HepG2 (cell line): Measurements from ENCODE around the gene MAP7D3. TPM values are rescaled to one million over a fixed set of nuclear protein-coding genes. Genes with fewer than 3 reads are reported as not detected.

Source experiments
- ATAC-seq: fragments of 200-7000 bp; cut with Tn5 transposase; 3 replicates; pipeline ENCODE4 v1.9.1; 2020; ENCODE audit warnings: mild to moderate bottlenecking, moderate library complexity
- BruUV-seq: library from RNA; stranded (reverse); fragments of 400-500 nt; replicated peaks from 2 replicates; lab custom pipeline; 2021; lab: Mats Ljungman, UMichigan
- CTCF ChIA-PET: fragments of 300-600 bp; formaldehyde crosslinking; extraction: SDS; loops from one replicate; lab custom pipeline; 2021; ENCODE audit warnings: low total read pairs, inconsistent platforms, low intra/inter-chr PET ratio; lab: Yijun Ruan, JAX
- POLR2A ChIA-PET: fragments of 350-600 bp; sonication (Branson Sonifier 250); formaldehyde crosslinking; loops from one replicate; lab custom pipeline; 2020; ENCODE audit warnings: antibody characterized with exemption, inconsistent platforms; lab: Yijun Ruan, JAX
- DNase-seq: peaks from one replicate; pipeline ENCODE4 v3.0.0-alpha.2; 2015; ENCODE audit warnings: low spot score
- FAIRE-seq: peaks from 3 replicates; lab custom pipeline; 2011; peaks lifted over from hg19 to GRCh38; lab: Jason Lieb, UNC
- H2AFZ ChIP-seq: one replicate; pipeline ENCODE4 v1.6.1; 2011; ENCODE audit warnings: low read length, inconsistent platforms
- H3K27ac ChIP-seq: fragments of 300-600 bp; 3 replicates; pipeline ENCODE4 v1.8.0; 2011; ENCODE audit warnings: mixed run types, mild to moderate bottlenecking, mixed read lengths, low read length, inconsistent platforms; ENCODE audit not compliant: insufficient read depth; ENCODE audit errors: extremely low read length
- H3K27me3 ChIP-seq, 2 experiments: fragments of 200-600 bp in 1 of 2; 2 replicates in 1 of 2; 3 replicates in 1 of 2; pipeline versions ENCODE4 v1.6.0 to v1.8.0; 2011; ENCODE audit warnings: low read length in 2 of 2, mild to moderate bottlenecking in 2 of 2, moderate library complexity in 2 of 2, inconsistent platforms in 1 of 2; ENCODE audit not compliant: insufficient read depth in 2 of 2, control insufficient read depth in 1 of 2
- H3K36me3 ChIP-seq, 2 experiments: fragments of 200-600 bp in 1 of 2; replicated peaks in 1 of 2; 2 replicates in 1 of 2; 3 replicates in 1 of 2; pipeline versions ENCODE4 v1.5.1 to v1.8.0; 2011; ENCODE audit warnings: low read length in 2 of 2, inconsistent platforms in 1 of 2; ENCODE audit not compliant: insufficient read depth in 2 of 2, control insufficient read depth in 1 of 2
- H3K4me1 ChIP-seq: 2 replicates; pipeline ENCODE4 v1.5.1; 2012; ENCODE audit warnings: low read length, inconsistent platforms; ENCODE audit not compliant: insufficient read depth
- H3K4me2 ChIP-seq: 2 replicates; pipeline ENCODE4 v1.6.0; 2011; ENCODE audit warnings: low read depth, low read length, inconsistent platforms
- H3K4me3 ChIP-seq, 3 experiments: fragments of 200-600 bp in 1 of 3; sonication (generic), shearing (Covaris generic) in 1 of 3; replicated peaks in 1 of 3; 2 replicates each; pipeline ENCODE4 v1.5.1; 2011 to 2016; ENCODE audit warnings: low read length in 3 of 3, inconsistent platforms in 2 of 3, low read depth in 2 of 3, mild to moderate bottlenecking in 2 of 3, control low read depth in 1 of 3, mixed read lengths in 1 of 3; ENCODE audit not compliant: insufficient read depth in 1 of 3
- H3K79me2 ChIP-seq: one replicate; pipeline ENCODE4 v1.6.1; 2011; ENCODE audit warnings: low read length, inconsistent platforms; ENCODE audit not compliant: insufficient read depth
- H3K9ac ChIP-seq: 2 replicates; pipeline ENCODE4 v1.6.0; 2011; ENCODE audit warnings: mild to moderate bottlenecking, low read depth, low read length, inconsistent platforms; ENCODE audit not compliant: insufficient read depth
- H3K9me3 ChIP-seq: 2 replicates; pipeline ENCODE4 v1.5.1; 2012; ENCODE audit warnings: mild to moderate bottlenecking, low read length
- H4K20me1 ChIP-seq: 2 replicates; pipeline ENCODE4 v1.6.0; 2011; ENCODE audit warnings: inconsistent platforms, mild to moderate bottlenecking, low read length, moderate library complexity; ENCODE audit not compliant: insufficient read depth
- EED ChIP-seq: sonication (generic); formaldehyde crosslinking; IDR thresholded peaks from 2 replicates; pipeline ENCODE4 v1.5.0; 2020; ENCODE audit warnings: mild to moderate bottlenecking, missing genetic modification reagents
- NR2F1 ChIP-seq, 2 experiments: fragments of 450-650 bp in 1 of 2; formaldehyde crosslinking in 1 of 2; IDR thresholded peaks; 2 replicates each; pipeline versions ENCODE4 v1.5.0 to v1.6.1; 2016 to 2020; ENCODE audit warnings: mild to moderate bottlenecking in 1 of 2, missing compliant biosample characterization in 1 of 2, missing genetic modification reagents in 1 of 2, moderate library complexity in 1 of 2
- NR2F2 ChIP-seq: IDR thresholded peaks from 2 replicates; pipeline ENCODE4 v1.6.1; 2012; ENCODE audit warnings: low read depth, inconsistent platforms, borderline replicate concordance
- TAF15 ChIP-seq: fragments of 200-400 bp; formaldehyde crosslinking; IDR thresholded peaks from one replicate; pipeline ENCODE4 v1.6.1; 2018; ENCODE audit warnings: mild to moderate bottlenecking, low read depth, low read length; ENCODE audit not compliant: poor library complexity, severe bottlenecking
- ZNF33A ChIP-seq: sonication (generic); formaldehyde crosslinking; IDR thresholded peaks from 2 replicates; pipeline ENCODE4 v1.5.1; 2020; ENCODE audit warnings: missing genetic modification reagents, mild to moderate bottlenecking, moderate library complexity, borderline replicate concordance
- ZNF441 ChIP-seq: sonication (generic); formaldehyde crosslinking; IDR thresholded peaks from 2 replicates; pipeline ENCODE4 v1.7.0; 2021; ENCODE audit warnings: missing genetic modification reagents, borderline replicate concordance
- WGBS: methylation state at CpG from one replicate; pipeline ENCODE4 v1.1.6; 2017; ENCODE audit warnings: low lambda C conversion rate; 5-methylcytosine and 5-hydroxymethylcytosine counted together
- in situ Hi-C: cut with HindIII; loops from 2 replicates; pipeline ENCODE4 v1.10.0; 2017; ENCODE audit warnings: low pct_unique_long_range_greater_than_20kb; ENCODE audit not compliant: extremely low pct_ligation_motif_present
- intact Hi-C: fragments of 100-400 bp; cut with micrococcal nuclease; formaldehyde crosslinking; loops from one replicate; pipeline ENCODE4 v1.10.0; 2022; ENCODE audit not compliant: unreplicated experiment
- polyA plus RNA-seq, 8 experiments: library from polyadenylated mRNA; depleted of rRNA in 3 of 8; stranded (reverse) in 7 of 8; unstranded in 1 of 8; fragments of >200 nt; fragmentation: Illumina TruSeq in 4 of 8; extraction: Trizol in 4 of 8; gene quantifications; 2 replicates each; pipeline versions ENCODE4 v1.2.1 to v1.2.3, GENCODE V29; 2011 to 2016; ENCODE audit warnings: low read depth in 4 of 8, missing spikeins in 1 of 8, mixed read lengths in 1 of 8; ENCODE audit not compliant: insufficient read depth in 1 of 8
- total RNA-seq, 5 experiments: library from RNA; depleted of rRNA; stranded (reverse); fragments of >200 nt; fragmentation: Illumina TruSeq; extraction: Trizol; gene quantifications; 2 replicates each; pipeline ENCODE4 v1.2.3, GENCODE V29; 2016; ENCODE audit warnings: low read depth in 1 of 5
- TF ChIP-seq, protein P1 (sequence below): sonication (generic); formaldehyde crosslinking; IDR thresholded peaks from 2 replicates; pipeline ENCODE4 v1.5.1; 2020; ENCODE audit warnings: mild to moderate bottlenecking, missing genetic modification reagents
- TF ChIP-seq, protein P2 (sequence below): sonication (generic); formaldehyde crosslinking; IDR thresholded peaks from 2 replicates; pipeline ENCODE4 v1.4.0; 2020; ENCODE audit warnings: low read depth, mild to moderate bottlenecking, missing genetic modification reagents
- TF ChIP-seq, protein P3 (sequence below): sonication (generic); formaldehyde crosslinking; conservative IDR thresholded peaks from 2 replicates; pipeline ENCODE4 v1.8.1; 2023; ENCODE audit warnings: missing genetic modification reagents
- TF ChIP-seq, protein P4 (sequence below): sonication (generic); formaldehyde crosslinking; IDR thresholded peaks from 2 replicates; pipeline ENCODE4 v1.8.0; 2022; ENCODE audit warnings: mild to moderate bottlenecking, missing genetic modification reagents, borderline replicate concordance
- TF ChIP-seq, protein P5 (sequence below): sonication (generic); formaldehyde crosslinking; IDR thresholded peaks from 2 replicates; pipeline ENCODE4 v1.4.0; 2020; ENCODE audit warnings: missing genetic modification reagents
- TF ChIP-seq, protein P6 (sequence below): sonication (generic); formaldehyde crosslinking; IDR thresholded peaks from 2 replicates; pipeline ENCODE4 v1.5.0; 2020; ENCODE audit warnings: mild to moderate bottlenecking, missing genetic modification reagents

MAP7D3 gene
- total and polyA plus RNA-seq, 2 of the 13 experiments (the other 11 are each of a cell fraction or from before 2014, with no cell fraction given): not detected

DNA sequence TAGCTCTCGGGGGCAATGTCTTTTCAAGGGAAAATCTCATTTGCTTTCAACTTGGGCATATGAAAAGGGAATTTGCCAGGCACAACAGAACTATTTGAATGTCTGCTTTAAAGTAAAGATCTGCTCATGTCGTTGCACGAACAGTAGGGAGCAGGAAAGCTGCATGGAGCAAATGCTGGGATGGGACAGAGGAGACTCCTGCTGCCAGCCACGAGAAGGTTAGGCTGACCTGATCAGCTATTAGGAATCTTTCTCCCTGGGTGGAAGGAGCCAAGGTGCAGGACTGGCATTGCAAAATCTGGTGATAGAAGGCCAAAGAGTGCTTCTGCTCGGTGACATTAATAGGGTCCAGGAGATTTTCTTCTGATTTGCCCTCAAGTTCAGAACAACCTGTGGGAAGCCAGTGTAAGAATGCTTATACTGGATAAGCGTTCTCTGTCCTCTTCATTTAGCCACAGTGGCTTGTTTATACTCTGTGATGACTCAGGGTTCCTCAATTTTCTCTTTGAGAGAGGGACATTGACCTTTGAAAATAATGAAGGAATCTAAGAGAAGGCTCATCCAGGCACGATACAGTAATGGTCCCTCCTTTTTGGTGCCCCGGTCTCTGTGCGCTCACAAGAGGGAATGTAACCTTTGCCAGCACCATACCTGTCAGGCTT is 80.9 kb downstream of the MAP7D3 start:
- Histone ChIP-seq H3K9ac (no peak overlapping the region), H3K79me2 (no peaks in the 10 kb centered on the region), H3K9me3 (no peaks in the 10 kb centered on the region), H3K36me3 (no peaks in the 10 kb centered on the region), H2AFZ (no peak overlapping the region), H4K20me1 (no peaks in the 10 kb centered on the region), H3K27ac (no peak overlapping the region), H3K4me2 (no peak overlapping the region), H3K27me3 (no peaks in the 10 kb centered on the region), H3K4me1 (no peaks in the 10 kb centered on the region), H3K4me3 (no peak overlapping the region)
- 8% methylated on average over 3 of the region's 9 CpGs for WGBS
- POLR2A ChIA-PET: no interaction called here
- in situ Hi-C loops: no loop called here
- intact Hi-C loops: no loop called here
- FAIRE-seq: no peak
- CTCF ChIA-PET: no interaction called here
- no peak for DNase-seq
- BruUV-seq: no TSS peak
- no peak for ATAC-seq
- TF ChIP-seq ZNF441: no peak
- no peak for TF ChIP-seq TAF15
- TF ChIP-seq, protein P1, sequence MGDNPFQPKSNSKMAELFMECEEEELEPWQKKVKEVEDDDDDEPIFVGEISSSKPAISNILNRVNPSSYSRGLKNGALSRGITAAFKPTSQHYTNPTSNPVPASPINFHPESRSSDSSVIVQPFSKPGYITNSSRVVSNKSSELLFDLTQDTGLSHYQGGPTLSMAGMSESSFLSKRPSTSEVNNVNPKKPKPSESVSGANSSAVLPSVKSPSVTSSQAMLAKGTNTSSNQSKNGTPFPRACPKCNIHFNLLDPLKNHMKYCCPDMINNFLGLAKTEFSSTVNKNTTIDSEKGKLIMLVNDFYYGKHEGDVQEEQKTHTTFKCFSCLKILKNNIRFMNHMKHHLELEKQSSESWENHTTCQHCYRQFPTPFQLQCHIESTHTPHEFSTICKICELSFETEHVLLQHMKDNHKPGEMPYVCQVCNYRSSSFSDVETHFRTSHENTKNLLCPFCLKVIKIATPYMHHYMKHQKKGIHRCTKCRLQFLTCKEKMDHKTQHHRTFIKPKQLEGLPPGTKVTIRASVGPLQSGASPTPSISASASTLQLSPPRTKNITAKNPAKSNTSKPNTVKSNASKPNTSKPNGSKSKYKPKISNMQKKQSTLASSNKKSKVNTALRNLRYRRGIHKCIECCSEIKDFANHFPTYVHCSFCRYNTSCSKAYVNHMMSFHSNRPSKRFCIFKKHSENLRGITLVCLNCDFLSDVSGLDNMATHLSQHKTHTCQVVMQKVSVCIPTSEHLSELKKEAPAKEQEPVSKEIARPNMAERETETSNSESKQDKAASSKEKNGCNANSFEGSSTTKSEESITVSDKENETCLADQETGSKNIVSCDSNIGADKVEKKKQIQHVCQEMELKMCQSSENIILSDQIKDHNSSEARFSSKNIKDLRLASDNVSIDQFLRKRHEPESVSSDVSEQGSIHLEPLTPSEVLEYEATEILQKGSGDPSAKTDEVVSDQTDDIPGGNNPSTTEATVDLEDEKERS (CRISPR knock-in tag): no peak
- TF ChIP-seq, protein P2, sequence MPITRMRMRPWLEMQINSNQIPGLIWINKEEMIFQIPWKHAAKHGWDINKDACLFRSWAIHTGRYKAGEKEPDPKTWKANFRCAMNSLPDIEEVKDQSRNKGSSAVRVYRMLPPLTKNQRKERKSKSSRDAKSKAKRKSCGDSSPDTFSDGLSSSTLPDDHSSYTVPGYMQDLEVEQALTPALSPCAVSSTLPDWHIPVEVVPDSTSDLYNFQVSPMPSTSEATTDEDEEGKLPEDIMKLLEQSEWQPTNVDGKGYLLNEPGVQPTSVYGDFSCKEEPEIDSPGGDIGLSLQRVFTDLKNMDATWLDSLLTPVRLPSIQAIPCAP (CRISPR knock-in tag): no peak
- TF ChIP-seq ZNF33A: no peak
- TF ChIP-seq NR2F1 (CRISPR knock-in tag; IDR thresholded peaks at IDR 0.05): no peak
- TF ChIP-seq, protein P3, sequence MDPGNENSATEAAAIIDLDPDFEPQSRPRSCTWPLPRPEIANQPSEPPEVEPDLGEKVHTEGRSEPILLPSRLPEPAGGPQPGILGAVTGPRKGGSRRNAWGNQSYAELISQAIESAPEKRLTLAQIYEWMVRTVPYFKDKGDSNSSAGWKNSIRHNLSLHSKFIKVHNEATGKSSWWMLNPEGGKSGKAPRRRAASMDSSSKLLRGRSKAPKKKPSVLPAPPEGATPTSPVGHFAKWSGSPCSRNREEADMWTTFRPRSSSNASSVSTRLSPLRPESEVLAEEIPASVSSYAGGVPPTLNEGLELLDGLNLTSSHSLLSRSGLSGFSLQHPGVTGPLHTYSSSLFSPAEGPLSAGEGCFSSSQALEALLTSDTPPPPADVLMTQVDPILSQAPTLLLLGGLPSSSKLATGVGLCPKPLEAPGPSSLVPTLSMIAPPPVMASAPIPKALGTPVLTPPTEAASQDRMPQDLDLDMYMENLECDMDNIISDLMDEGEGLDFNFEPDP (CRISPR knock-in tag): no peak
- TF ChIP-seq, protein P4, sequence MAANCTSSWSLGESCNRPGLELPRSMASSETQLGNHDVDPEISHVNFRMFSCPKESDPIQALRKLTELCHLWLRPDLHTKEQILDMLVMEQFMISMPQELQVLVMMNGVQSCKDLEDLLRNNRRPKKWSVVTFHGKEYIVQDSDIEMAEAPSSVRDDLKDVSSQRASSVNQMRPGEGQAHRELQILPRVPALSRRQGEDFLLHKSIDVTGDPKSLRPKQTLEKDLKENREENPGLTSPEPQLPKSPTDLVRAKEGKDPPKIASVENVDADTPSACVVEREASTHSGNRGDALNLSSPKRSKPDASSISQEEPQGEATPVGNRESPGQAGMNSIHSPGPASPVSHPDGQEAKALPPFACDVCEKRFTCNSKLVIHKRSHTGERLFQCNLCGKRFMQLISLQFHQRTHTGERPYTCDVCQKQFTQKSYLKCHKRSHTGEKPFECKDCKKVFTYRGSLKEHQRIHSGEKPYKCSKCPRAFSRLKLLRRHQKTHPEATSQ (CRISPR knock-in tag): no peak
- TF ChIP-seq, protein P5, sequence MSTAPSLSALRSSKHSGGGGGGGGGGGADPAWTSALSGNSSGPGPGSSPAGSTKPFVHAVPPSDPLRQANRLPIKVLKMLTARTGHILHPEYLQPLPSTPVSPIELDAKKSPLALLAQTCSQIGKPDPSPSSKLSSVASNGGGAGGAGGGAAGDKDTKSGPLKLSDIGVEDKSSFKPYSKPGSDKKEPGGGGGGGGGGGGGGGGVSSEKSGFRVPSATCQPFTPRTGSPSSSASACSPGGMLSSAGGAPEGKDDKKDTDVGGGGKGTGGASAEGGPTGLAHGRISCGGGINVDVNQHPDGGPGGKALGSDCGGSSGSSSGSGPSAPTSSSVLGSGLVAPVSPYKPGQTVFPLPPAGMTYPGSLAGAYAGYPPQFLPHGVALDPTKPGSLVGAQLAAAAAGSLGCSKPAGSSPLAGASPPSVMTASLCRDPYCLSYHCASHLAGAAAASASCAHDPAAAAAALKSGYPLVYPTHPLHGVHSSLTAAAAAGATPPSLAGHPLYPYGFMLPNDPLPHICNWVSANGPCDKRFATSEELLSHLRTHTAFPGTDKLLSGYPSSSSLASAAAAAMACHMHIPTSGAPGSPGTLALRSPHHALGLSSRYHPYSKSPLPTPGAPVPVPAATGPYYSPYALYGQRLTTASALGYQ (CRISPR knock-in tag): no peak
- TF ChIP-seq, protein P6, sequence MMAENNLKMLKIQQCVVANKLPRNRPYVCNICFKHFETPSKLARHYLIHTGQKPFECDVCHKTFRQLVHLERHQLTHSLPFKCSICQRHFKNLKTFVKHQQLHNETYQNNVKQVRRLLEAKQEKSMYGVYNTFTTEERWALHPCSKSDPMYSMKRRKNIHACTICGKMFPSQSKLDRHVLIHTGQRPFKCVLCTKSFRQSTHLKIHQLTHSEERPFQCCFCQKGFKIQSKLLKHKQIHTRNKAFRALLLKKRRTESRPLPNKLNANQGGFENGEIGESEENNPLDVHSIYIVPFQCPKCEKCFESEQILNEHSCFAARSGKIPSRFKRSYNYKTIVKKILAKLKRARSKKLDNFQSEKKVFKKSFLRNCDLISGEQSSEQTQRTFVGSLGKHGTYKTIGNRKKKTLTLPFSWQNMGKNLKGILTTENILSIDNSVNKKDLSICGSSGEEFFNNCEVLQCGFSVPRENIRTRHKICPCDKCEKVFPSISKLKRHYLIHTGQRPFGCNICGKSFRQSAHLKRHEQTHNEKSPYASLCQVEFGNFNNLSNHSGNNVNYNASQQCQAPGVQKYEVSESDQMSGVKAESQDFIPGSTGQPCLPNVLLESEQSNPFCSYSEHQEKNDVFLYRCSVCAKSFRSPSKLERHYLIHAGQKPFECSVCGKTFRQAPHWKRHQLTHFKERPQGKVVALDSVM (CRISPR knock-in tag): no peak
- no peak for TF ChIP-seq EED (CRISPR knock-in tag)
- no peak for TF ChIP-seq NR2F2
